Germinal center (tissue), 1 donor: Measurements from ENCODE around the gene ICA1.
A peak's percentile ranks its signal among the peaks of the same experiment; 100 is the strongest.
"Not testable (repeated sequence)": the region's sequence is repeated elsewhere in the genome, so short reads cannot be mapped to it uniquely, and the experiment has no call there.

Source experiments
- DNase-seq: peaks from one replicate; pipeline ENCODE4 v3.0.0; 2012; ENCODE audit warnings: mixed read lengths, low spot score

Gene ICA1

DNA sequence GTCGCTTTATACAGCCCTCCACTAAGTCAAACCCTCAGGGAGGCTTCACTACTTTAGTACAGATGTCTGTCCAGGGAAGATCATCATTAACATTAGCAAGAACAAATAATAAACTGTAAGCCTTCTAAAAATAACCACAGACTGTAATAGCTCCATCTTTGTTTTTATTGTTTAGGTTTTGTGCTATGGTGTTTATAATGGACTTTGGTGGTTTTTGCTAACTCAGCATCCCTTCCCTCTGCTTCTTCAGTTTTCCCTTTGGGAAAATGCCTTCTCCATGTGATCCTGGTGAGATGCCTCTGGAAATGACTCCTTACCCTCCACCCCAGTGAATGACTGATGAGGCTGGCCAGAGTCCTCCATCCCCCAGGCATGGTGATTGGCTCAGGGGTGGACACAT, 131.3 kb downstream of the ICA1 start:
- no peak for DNase-seq

GRCh38 chr7:8129318-8129659, 132.7 kb downstream of the ICA1 start:
- no peak for DNase-seq

DNA sequence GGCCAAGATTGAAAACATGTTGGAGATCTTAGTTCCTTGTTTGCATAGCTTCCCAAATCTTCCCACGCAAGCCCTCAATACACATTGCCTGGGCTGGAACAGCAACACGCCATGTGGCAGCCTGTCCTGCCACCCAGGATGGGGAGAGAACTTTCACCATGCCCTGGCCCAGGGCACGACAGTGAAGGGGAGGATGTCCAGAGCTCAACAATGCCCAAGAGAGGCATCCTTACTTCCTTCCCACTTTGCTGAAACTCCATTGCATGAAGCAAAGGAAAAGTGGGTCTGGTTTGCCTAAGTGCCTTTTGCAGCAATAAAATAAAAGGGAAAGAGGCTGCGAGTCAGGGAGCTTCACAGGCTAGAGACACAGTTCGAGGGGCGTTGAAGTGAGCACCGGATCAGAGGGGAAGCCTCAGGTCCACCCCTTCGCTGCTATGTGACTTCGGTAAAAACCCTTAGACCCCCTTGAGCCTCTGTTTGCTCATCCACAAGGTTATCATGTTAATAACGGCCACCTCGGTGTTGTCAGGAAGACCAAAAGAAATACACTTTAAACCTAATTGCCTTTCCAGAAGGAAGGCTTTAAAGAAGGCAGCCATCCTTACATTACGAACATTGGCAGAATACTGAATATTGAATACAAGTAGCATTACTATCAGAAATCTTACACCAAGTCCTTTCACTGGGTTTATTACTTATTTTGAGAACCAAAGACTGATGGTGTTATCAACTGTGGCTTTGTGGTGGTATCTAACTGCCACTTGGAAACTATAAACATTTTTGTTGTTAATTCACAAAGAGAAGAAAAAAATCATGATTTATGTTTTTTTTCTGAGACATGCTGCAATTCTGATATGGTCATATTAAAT, 133.3 kb downstream of the ICA1 start:
- DNase-seq: no peak

DNA sequence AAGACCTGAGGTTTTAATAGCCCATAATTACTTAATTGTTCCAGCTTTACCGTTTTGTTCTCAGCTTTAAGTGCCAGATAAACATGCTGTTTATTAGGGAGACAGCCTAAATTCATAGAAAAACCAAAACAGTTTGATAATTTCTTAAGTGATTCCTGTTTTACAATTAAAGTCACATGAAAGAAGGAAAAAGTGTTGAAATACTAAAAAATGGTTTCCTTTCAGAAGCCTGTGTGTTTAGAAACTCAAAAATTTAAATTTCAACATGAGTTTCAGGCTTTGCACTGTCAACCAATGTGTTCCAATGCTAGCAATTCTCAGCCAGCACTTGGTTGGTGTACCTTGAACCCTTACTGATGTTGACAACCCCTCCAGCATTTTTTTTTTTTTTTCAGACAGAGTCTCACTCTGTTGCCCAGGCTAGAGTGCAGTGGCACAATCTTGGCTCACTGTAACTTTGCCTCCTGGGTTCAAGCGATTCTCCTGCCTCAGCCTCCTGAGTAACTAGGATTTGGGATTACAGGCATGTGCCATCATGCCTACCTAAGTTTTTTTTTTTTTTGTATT, 135.3 kb downstream of the ICA1 start:
- DNase-seq: no peak

- peak; percentile 65 for DNase-seq
These were observed 136.1 kb downstream of the ICA1 start for GRCh38 chr7:8125680-8126444.

DNA sequence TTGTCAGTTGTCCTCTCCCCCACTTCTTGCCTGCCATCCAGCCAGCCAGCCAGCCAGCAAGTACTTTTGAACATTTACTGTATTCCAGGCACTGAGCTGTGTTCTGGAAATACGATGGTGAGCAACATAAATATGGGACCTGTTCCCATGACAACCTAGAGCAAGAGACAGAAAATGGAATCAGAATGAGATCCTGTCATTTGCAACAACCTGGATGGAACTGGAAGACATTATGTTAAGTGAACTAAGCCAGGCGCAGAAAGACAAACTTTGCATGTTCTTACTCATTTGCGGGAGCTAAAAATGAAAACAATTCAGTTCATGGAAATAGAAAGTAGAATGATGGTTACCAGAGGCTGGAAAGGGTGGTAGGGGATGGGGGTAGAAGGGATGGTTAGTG, 140.7 kb downstream of the ICA1 start:
- no peak for DNase-seq

GRCh38 chr7:8120390-8121058, 141.4 kb downstream of the ICA1 start:
- DNase-seq: no peak

DNA sequence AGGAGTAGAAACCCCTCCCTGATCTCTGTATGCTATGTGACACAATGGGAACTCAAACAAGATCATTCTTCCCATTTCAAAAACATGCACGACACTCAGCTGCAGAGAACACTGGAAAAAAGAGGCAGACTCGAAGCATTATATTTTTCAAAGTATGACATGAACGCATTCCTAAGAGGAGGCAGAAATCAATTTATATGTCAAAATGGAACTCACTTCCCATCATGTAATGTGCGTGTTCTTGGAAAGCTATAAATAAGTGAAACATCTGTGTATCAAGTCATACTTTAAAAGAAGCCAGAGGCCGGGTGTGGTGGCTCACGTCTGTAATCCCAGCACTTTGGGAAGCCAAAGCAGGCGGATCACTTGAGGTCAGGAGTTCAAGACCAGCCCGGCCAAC, 142.7 kb downstream of the ICA1 start:
- DNase-seq: no peak

DNA sequence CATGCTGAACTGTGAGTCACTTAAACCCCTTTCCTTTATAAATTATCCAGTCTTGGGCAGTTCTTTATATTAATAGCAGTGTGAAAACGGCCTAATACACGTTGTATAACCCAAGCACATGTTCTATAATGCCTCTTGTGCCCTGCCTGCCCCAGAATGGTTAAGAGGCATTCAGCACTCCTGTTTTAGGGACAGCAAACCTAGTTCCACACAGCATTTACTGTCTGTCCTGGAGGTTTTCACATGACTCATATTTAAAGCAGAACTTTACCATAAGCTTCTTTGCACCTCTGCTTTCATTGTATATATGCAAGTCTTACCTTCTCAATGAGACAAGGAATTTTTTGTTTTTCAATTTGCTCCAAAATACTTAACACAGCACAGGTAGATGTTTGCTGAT, 144.8 kb downstream of the ICA1 start:
- DNase-seq: no peak

GRCh38 chr7:8115547-8116402, 146.2 kb downstream of the ICA1 start:
- DNase-seq: peak; percentile 34

- peak; percentile 38 for DNase-seq
These were observed 147.8 kb downstream of the ICA1 start for GRCh38 chr7:8114175-8114574.

- no peak for DNase-seq
These were observed 148.8 kb downstream of the ICA1 start for GRCh38 chr7:8113184-8113583.

DNA sequence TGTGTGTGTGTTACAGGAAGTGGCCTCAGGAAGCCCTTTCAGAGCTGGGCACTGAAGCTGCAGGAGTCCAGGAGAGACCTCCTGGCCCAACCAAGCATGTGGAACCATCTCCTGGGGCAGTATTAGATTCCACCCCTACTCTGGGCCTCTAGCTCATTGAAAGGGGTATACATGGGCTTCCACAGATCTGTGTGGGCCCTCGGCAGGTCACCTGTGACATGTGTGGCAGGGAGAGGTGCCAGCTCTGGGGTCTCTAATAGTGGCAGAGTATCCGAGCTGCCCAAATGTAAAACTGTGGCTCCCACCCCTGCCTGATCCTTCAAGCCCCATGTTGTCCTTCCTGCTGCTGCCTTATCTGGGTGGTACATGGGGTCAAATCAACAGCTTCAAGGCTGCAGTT, 149.3 kb downstream of the ICA1 start:
- no peak for DNase-seq

- no peak for DNase-seq
These were observed 150.5 kb downstream of the ICA1 start for GRCh38 chr7:8111282-8111960.

DNA sequence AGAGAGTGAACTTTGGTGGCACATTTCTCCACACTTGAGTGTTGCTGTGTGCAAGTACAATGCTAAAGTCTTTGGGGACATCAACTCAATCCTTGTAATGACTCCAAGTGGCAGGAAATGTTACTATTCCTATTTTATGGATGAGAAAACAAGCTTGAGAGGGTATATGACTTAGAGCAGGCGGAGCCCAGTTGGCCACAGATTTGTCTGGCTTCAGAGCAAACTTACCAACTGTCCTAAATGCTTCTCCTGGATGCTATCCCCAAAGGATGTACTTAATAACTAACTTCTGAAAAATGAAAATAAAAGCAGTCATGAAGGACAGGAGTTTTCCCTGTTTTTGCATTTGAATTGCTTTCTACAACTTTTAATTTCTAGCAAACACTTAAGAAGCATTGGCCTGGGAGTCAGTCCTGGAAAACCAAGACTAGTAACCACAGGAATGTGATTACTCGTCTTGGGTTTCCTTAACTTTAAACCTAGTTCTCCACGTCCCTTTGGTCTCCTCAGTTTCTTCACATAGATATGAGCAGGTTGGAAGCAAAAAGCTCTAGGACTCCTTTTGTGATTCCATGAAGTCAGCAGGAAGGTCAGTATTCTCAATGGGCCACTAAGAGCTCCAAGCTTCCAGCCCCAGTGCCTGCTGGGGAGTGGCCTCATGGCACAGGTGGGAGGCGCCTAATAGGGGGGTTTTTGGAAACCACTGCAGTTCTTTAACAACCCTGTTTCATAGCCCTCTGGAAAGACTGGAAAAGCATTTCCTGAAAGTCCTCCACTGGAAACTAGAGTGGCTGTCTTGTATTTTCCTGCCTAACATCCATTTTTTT, 152.6 kb downstream of the ICA1 start:
- no peak for DNase-seq

DNA sequence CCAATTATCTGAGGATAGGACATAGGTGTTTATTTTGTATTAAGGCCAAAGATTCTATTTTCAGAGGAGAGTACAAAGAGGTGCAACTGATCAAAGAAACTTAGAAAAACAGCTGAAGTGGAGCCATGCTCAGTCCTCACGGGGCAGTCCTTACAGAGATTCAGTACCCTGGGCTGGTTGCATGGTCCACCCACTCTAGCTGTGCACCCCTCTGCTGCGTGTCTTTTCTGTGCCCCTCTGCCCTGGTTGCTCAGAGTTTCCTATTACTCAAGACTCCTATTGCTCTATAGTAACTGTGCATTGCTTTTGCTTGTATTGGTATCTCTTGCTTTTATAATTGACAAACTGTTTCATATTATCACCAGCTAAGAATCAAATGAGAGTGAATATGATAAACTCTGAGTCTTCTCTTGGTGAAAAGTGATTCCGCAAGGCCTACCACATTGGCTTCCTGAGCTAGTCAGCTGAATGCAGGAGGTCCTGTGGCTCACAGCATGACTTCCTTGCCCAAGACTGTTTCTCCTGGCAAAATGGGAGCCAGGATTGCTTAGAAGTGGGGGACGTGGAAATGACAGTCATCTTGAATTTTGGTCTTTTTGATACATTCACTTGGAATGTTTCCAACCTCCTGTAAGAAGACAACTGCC, 156.4 kb downstream of the ICA1 start:
- DNase-seq: no peak

DNA sequence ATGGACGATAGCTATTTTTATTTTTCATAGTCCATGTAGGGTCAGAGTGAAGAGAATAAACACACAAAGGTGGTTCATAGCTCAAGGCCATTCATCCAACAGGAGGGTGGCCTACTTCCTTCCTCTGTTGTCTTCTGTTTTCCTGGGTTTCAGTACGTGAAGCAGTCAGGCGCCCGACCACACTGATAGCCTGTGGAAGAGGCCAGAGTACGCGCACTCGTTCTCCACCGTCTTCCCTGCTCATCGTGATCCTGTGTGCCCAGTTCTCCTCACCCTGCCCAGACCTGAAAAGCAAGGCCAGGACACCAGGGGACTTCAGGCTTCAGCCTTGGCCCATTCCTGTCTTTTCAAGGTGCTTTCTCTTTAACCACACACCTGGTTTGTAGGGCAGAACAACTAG, 158.7 kb downstream of the ICA1 start:
- no peak for DNase-seq

- DNase-seq: not testable (repeated sequence)
These were observed 160.7 kb downstream of the ICA1 start for GRCh38 chr7:8101292-8101691.
